ENCODE data around the gene PCSK2.

DNA sequence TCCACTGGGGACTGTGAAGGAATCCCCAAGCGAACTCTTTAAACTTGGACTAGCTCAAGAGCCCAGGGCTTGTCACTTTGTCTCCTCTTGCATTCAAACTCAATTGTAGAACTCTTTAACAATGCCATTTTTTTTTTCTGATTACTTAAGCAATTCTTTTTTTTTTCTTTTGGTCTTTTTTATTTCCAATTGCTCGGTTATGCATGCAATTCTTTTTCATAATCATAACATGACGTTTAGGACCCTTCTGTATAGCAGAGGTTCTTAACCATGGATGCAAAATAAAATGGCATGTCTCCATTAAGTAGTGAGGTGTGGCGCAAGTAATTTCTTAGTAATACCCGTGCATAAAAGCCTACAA lies 304.8 kb downstream of the PCSK2 start:
- TF ChIP-seq, protein P1, sequence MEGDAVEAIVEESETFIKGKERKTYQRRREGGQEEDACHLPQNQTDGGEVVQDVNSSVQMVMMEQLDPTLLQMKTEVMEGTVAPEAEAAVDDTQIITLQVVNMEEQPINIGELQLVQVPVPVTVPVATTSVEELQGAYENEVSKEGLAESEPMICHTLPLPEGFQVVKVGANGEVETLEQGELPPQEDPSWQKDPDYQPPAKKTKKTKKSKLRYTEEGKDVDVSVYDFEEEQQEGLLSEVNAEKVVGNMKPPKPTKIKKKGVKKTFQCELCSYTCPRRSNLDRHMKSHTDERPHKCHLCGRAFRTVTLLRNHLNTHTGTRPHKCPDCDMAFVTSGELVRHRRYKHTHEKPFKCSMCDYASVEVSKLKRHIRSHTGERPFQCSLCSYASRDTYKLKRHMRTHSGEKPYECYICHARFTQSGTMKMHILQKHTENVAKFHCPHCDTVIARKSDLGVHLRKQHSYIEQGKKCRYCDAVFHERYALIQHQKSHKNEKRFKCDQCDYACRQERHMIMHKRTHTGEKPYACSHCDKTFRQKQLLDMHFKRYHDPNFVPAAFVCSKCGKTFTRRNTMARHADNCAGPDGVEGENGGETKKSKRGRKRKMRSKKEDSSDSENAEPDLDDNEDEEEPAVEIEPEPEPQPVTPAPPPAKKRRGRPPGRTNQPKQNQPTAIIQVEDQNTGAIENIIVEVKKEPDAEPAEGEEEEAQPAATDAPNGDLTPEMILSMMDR (IDR thresholded peaks at IDR 0.05), result no peak
- TF ChIP-seq POLR2A (IDR thresholded peaks at IDR 0.05), result no peak

All from esophagus squamous epithelium (tissue), 4 donors.